Measurements from ENCODE around the gene TRAF2. TPM values are rescaled to one million over a fixed set of nuclear protein-coding genes. Genes with fewer than 3 reads are reported as not detected.

TRAF2 gene
- total and polyA plus RNA-seq, 2 donors from 2014 or later = 11.4 to 16.9 TPM

DNA sequence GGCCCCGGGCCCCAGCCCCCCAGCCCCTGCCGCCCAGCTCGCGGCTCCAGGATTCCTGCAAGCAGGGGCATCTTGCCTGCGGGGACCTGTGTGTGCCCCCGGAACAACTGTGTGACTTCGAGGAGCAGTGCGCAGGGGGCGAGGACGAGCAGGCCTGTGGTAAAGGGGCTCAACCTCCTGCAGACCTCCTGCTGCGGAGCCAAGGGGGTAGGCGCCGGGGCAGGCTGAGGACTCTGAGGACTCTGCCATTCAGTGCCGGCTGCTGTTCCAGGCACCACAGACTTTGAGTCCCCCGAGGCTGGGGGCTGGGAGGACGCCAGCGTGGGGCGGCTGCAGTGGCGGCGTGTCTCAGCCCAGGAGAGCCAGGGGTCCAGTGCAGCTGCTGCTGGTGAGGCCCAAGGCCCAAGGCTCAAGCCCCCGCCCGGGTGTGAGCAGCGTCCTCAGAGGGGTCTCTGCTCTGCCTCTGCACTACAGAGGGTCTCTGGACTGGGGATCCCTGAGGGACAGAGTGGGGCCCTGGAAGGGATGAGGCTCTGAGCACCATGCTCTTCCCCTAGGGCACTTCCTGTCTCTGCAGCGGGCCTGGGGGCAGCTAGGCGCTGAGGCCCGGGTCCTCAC, 30.7 kb upstream of the TRAF2 start:
- Histone ChIP-seq H3K36me3 (ENCODE audit: control insufficient read depth in 2 of 3, insufficient read depth in 3 of 3, low read length in 3 of 3) (no peaks in the 10 kb centered on the region), H3K4me1 (ENCODE audit: control insufficient read depth in 2 of 3, insufficient read depth in 2 of 3, low read depth in 1 of 3, low read length in 3 of 3) (peaks cover 0 to 19% (median 7%) of the 10 kb centered on the region in 3 donors), H3K9ac (ENCODE audit: low read length in 3 of 3) (no peak overlapping the region), H3K27ac (ENCODE audit: low read depth in 2 of 2, low read length in 2 of 2) (no peak overlapping the region), H3K27me3 (ENCODE audit: control insufficient read depth, insufficient read depth, low read length) (no peaks in the 10 kb centered on the region), H3K9me3 (ENCODE audit: control insufficient read depth in 2 of 3, insufficient read depth in 1 of 3, low read length in 3 of 3) (no peaks in the 10 kb centered on the region), H3K4me3 (ENCODE audit: low read length in 3 of 3) (no peak overlapping the region)
- DNase-seq (peak in 2 of 5 donors; percentile 50 to 71), FAIRE-seq (no peak)
- TF ChIP-seq, protein P1, sequence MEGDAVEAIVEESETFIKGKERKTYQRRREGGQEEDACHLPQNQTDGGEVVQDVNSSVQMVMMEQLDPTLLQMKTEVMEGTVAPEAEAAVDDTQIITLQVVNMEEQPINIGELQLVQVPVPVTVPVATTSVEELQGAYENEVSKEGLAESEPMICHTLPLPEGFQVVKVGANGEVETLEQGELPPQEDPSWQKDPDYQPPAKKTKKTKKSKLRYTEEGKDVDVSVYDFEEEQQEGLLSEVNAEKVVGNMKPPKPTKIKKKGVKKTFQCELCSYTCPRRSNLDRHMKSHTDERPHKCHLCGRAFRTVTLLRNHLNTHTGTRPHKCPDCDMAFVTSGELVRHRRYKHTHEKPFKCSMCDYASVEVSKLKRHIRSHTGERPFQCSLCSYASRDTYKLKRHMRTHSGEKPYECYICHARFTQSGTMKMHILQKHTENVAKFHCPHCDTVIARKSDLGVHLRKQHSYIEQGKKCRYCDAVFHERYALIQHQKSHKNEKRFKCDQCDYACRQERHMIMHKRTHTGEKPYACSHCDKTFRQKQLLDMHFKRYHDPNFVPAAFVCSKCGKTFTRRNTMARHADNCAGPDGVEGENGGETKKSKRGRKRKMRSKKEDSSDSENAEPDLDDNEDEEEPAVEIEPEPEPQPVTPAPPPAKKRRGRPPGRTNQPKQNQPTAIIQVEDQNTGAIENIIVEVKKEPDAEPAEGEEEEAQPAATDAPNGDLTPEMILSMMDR (IDR thresholded peaks at IDR 0.05; ENCODE audit: borderline replicate concordance, extremely low read depth, insufficient read depth) = no peak
- intact Hi-C loops (cut with DNase I) = no loop called here

DNA sequence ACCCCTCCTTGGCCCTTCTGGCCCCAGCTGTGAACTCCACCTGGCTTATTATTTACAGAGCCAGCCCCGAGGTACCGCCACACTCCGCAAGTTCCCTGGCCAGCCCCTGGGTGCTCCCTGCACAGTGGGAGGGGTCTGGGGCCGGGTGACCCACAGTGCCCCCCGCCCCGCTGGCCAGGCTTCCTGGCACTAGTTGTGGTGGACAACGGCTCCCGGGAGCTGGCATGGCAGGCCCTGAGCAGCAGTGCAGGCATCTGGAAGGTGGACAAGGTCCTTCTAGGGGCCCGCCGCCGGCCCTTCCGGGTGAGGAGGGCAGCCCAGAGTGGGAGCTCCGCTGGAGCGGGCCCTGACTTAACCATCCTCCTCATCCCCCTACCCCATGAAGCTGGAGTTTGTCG, 30.2 kb upstream of the TRAF2 start:
- Histone ChIP-seq H3K36me3 (ENCODE audit: control insufficient read depth in 2 of 3, insufficient read depth in 3 of 3, low read length in 3 of 3) (peaks cover 0 to 2% (median 0%) of the 10 kb centered on the region in 3 donors), H3K27me3 (ENCODE audit: control insufficient read depth, insufficient read depth, low read length) (no peaks in the 10 kb centered on the region), H3K9ac (ENCODE audit: low read length in 3 of 3) (no peak overlapping the region), H3K4me1 (ENCODE audit: control insufficient read depth in 2 of 3, insufficient read depth in 2 of 3, low read depth in 1 of 3, low read length in 3 of 3) (peaks cover 0 to 19% (median 7%) of the 10 kb centered on the region in 3 donors), H3K4me3 (ENCODE audit: low read length in 3 of 3) (no peak overlapping the region), H3K9me3 (ENCODE audit: control insufficient read depth in 2 of 3, insufficient read depth in 1 of 3, low read length in 3 of 3) (no peaks in the 10 kb centered on the region), H3K27ac (ENCODE audit: low read depth in 2 of 2, low read length in 2 of 2) (no peak overlapping the region)
- intact Hi-C loops (cut with DNase I) = no loop called here
- no peak for FAIRE-seq
- TF ChIP-seq, protein P1 (IDR thresholded peaks at IDR 0.05; ENCODE audit: borderline replicate concordance, extremely low read depth, insufficient read depth) = no peak
- DNase-seq = peak in 3 of 5 donors; percentile 23 to 79 (median 52)

DNA sequence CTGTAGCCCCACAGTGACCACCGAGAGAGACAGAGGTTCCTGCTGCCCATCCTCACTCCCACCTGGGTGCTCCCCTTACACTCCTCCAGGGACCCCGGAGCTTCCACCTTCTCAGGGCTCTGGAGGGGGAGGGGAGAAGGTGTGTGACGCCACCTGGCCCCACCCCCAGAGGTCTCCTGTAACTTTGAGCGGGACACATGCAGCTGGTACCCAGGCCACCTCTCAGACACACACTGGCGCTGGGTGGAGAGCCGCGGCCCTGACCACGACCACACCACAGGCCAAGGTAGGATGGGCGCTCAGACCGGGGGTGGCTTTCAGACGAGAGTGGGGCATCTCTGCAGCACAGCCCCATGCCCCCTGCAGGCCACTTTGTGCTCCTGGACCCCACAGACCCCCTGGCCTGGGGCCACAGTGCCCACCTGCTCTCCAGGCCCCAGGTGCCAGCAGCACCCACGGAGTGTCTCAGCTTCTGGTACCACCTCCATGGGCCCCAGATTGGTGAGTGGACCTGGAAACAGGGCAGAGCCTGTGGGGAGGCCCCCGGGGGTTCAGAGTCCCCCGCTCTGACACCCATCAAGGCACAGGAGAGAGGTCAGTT, 29.7 kb upstream of the TRAF2 start:
- intact Hi-C loops (cut with DNase I) = no loop called here
- H3K27ac ChIP-seq (ENCODE audit: low read depth in 2 of 2, low read length in 2 of 2) = no peak overlapping the region
- peaks cover 0 to 7% (median 0%) of the 10 kb centered on the region in 3 donors for H3K36me3 ChIP-seq (ENCODE audit: control insufficient read depth in 2 of 3, insufficient read depth in 3 of 3, low read length in 3 of 3)
- no peaks in the 10 kb centered on the region for H3K9me3 ChIP-seq (ENCODE audit: control insufficient read depth in 2 of 3, insufficient read depth in 1 of 3, low read length in 3 of 3)
- no peaks in the 10 kb centered on the region for H3K27me3 ChIP-seq (ENCODE audit: control insufficient read depth, insufficient read depth, low read length)
- DNase-seq = peak in 2 of 5 donors; percentile 59 to 68
- TF ChIP-seq, protein P1 (IDR thresholded peaks at IDR 0.05; ENCODE audit: borderline replicate concordance, extremely low read depth, insufficient read depth) = no peak
- FAIRE-seq = no peak
- H3K4me1 ChIP-seq (ENCODE audit: control insufficient read depth in 2 of 3, insufficient read depth in 2 of 3, low read depth in 1 of 3, low read length in 3 of 3) = peaks cover 0 to 20% (median 7%) of the 10 kb centered on the region in 3 donors
- no peak overlapping the region for H3K9ac ChIP-seq (ENCODE audit: low read length in 3 of 3)
- no peak overlapping the region for H3K4me3 ChIP-seq (ENCODE audit: low read length in 3 of 3)

Data from kidney (tissue), 14 donors.